GM23338 (cell line): ENCODE results near the gene PDE4B. TPM values are rescaled to one million over a fixed set of nuclear protein-coding genes. Genes with fewer than 3 reads are reported as not detected.

Source experiments
- ATAC-seq: fragments of 200-7000 bp; cut with Tn5 transposase; 3 replicates; pipeline ENCODE4 v1.9.1; 2020
- DNase-seq: peaks from one replicate; pipeline ENCODE4 v3.0.0-alpha.2; 2015; ENCODE audit warnings: low spot score
- H2AFZ ChIP-seq: fragments of 200-600 bp; sonication (generic); 2 replicates; pipeline ENCODE4 v1.8.0; 2016; ENCODE audit warnings: antibody characterized with exemption, mild to moderate bottlenecking, moderate library complexity
- H3F3A ChIP-seq: fragments of 200-600 bp; sonication (generic); replicated peaks from 2 replicates; pipeline ENCODE4 v1.8.0; 2017; ENCODE audit warnings: antibody characterized with exemption, mixed run types, low read depth
- H3K27ac ChIP-seq: fragments of 200-600 bp; sonication (generic); 2 replicates; pipeline ENCODE4 v1.6.1; 2016; ENCODE audit warnings: low read depth
- H3K27me3 ChIP-seq: fragments of 200-600 bp; sonication (generic); 2 replicates; pipeline ENCODE4 v1.8.0; 2016; ENCODE audit warnings: mild to moderate bottlenecking, mixed run types, moderate library complexity; ENCODE audit not compliant: insufficient read depth
- H3K36me3 ChIP-seq: fragments of 200-600 bp; sonication (generic); 2 replicates; pipeline ENCODE4 v1.8.0; 2016; ENCODE audit warnings: mild to moderate bottlenecking; ENCODE audit not compliant: insufficient read depth
- H3K4me1 ChIP-seq: fragments of 200-600 bp; sonication (generic); 2 replicates; pipeline ENCODE4 v1.8.0; 2016; ENCODE audit warnings: mild to moderate bottlenecking, moderate library complexity; ENCODE audit not compliant: insufficient read depth
- H3K4me2 ChIP-seq: fragments of 200-600 bp; sonication (generic); 2 replicates; pipeline ENCODE4 v1.7.1; 2017; ENCODE audit warnings: mixed run types
- H3K4me3 ChIP-seq: fragments of 200-600 bp; sonication (generic); 2 replicates; pipeline ENCODE4 v1.6.1; 2016; ENCODE audit warnings: mixed run types
- H3K79me2 ChIP-seq: fragments of 200-600 bp; sonication (generic); replicated peaks from 2 replicates; pipeline ENCODE4 v1.8.0; 2017; ENCODE audit warnings: mild to moderate bottlenecking; ENCODE audit not compliant: insufficient read depth
- H3K9me2 ChIP-seq: fragments of 200-600 bp; sonication (generic); 2 replicates; pipeline ENCODE4 v1.8.0; 2017; ENCODE audit not compliant: insufficient read depth
- H4K20me1 ChIP-seq: fragments of 200-600 bp; sonication (generic); replicated peaks from 2 replicates; pipeline ENCODE4 v1.8.0; 2017; ENCODE audit warnings: mild to moderate bottlenecking; ENCODE audit not compliant: insufficient read depth
- H3K27ac Mint-ChIP-seq: 2 replicates; pipeline ENCODE4 v1.8.0; 2020; ENCODE audit warnings: inconsistent platforms, mild to moderate bottlenecking, moderate library complexity, mixed read lengths
- H3K27me3 Mint-ChIP-seq: 3 replicates; pipeline ENCODE4 v1.8.0; 2022; ENCODE audit warnings: low read depth, mild to moderate bottlenecking, moderate library complexity, mixed read lengths, inconsistent platforms; ENCODE audit not compliant: insufficient read depth, poor library complexity
- H3K36me3 Mint-ChIP-seq: 3 replicates; pipeline ENCODE4 v1.8.0; 2021; ENCODE audit warnings: low read depth, mild to moderate bottlenecking, inconsistent platforms, moderate library complexity, mixed read lengths
- H3K4me1 Mint-ChIP-seq: 3 replicates; pipeline ENCODE4 v1.8.0; 2020; ENCODE audit warnings: mild to moderate bottlenecking, inconsistent platforms, mixed read lengths
- H3K4me3 Mint-ChIP-seq: 3 replicates; pipeline ENCODE4 v1.8.0; 2021; ENCODE audit warnings: moderate library complexity, mild to moderate bottlenecking, inconsistent platforms, mixed read lengths
- H3K9me3 Mint-ChIP-seq: 3 replicates; pipeline ENCODE4 v1.8.0; 2020; ENCODE audit warnings: moderate library complexity, mild to moderate bottlenecking, inconsistent platforms, mixed read lengths
- CREB1 ChIP-seq: fragments of 250-450 bp; sonication (Bioruptor Pico); IDR thresholded peaks from 2 replicates; pipeline ENCODE4 v1.5.0; 2020; ENCODE audit warnings: low read depth, mild to moderate bottlenecking, moderate library complexity
- EZH2phosphoT487 ChIP-seq: fragments of 200-600 bp; sonication (generic); IDR thresholded peaks from one replicate; pipeline ENCODE4 v1.8.1; 2018; ENCODE audit warnings: antibody characterized with exemption; ENCODE audit not compliant: unreplicated experiment
- JUNB ChIP-seq: IDR thresholded peaks from one replicate; pipeline ENCODE4 v1.6.1; 2016; ENCODE audit warnings: antibody characterized with exemption; ENCODE audit not compliant: unreplicated experiment
- NANOG ChIP-seq: IDR thresholded peaks from 2 replicates; pipeline ENCODE4 v1.6.1; 2016; ENCODE audit warnings: antibody characterized with exemption, borderline replicate concordance
- STAT1 ChIP-seq: IDR thresholded peaks from one replicate; pipeline ENCODE4 v1.6.1; 2016; ENCODE audit warnings: antibody characterized with exemption; ENCODE audit not compliant: unreplicated experiment
- ZNF114 ChIP-seq: fragments of 250-450 bp; sonication (Bioruptor Pico); IDR thresholded peaks from 2 replicates; pipeline ENCODE4 v1.5.0; 2020; ENCODE audit warnings: mild to moderate bottlenecking, moderate library complexity
- ZNF331 ChIP-seq: fragments of 250-450 bp; sonication (Bioruptor Pico); IDR thresholded peaks from 2 replicates; pipeline ENCODE4 v1.5.0; 2020; ENCODE audit warnings: low read depth, mild to moderate bottlenecking, moderate library complexity
- polyA plus RNA-seq: library from polyadenylated mRNA; unstranded; fragments of >200 nt; fragmentation: Nextera tagmentation; extraction: Ambion mirVana; gene quantifications from 2 replicates; pipeline ENCODE4 v1.2.1, GENCODE V29; 2016
- total RNA-seq: library from RNA; depleted of rRNA; stranded (reverse); fragments of >200 nt; shearing (Covaris generic); gene quantifications from 2 replicates; pipeline ENCODE4 v1.2.3, GENCODE V29; 2014
- TF ChIP-seq, protein P1 (sequence below): IDR thresholded peaks from 2 replicates; pipeline ENCODE4 v1.6.1; 2016; ENCODE audit warnings: antibody characterized with exemption
- TF ChIP-seq, protein P2 (sequence below): fragments of 250-450 bp; sonication (Bioruptor Pico); IDR thresholded peaks from 2 replicates; pipeline ENCODE4 v1.5.0; 2020; ENCODE audit warnings: mild to moderate bottlenecking, moderate library complexity
- TF ChIP-seq, protein P3 (sequence below): IDR thresholded peaks from one replicate; pipeline ENCODE4 v1.6.1; 2018; ENCODE audit warnings: antibody characterized with exemption; ENCODE audit not compliant: unreplicated experiment

The PDE4B gene
- total and polyA plus RNA-seq, 2 experiments from 2014 or later: 14.0 to 25.6 TPM

DNA sequence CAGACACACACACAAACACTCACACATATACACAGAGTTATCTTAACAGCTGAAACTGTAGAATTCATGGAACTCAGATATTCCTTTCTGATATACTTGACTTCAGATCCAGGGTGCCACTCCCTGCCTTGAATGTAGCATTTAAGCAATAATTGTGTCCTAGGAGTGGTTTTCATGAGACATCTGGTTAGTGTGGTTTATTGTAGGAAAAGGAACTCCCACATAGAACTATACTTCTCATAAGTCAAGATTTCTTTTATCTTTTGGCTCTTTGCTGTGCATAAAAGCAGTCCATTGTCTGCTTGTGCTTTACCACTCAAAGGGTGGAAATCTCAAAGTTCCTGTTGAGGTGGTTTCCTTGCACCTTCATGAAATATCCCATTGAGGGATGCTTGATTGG, 468.7 kb downstream of the PDE4B start:
- peaks cover 6% of the 10 kb centered on the region for H3K27me3 Mint-ChIP-seq
- H3K27me3 ChIP-seq: no peaks in the 10 kb centered on the region
- no peak overlapping the region for H3K4me2 ChIP-seq
- DNase-seq (no peak), ATAC-seq (no peak)
- H3F3A ChIP-seq: no peaks in the 10 kb centered on the region
- no peak overlapping the region for H3K27ac ChIP-seq
- peaks cover 26% of the 10 kb centered on the region for H3K4me1 ChIP-seq
- TF ChIP-seq, protein P1, sequence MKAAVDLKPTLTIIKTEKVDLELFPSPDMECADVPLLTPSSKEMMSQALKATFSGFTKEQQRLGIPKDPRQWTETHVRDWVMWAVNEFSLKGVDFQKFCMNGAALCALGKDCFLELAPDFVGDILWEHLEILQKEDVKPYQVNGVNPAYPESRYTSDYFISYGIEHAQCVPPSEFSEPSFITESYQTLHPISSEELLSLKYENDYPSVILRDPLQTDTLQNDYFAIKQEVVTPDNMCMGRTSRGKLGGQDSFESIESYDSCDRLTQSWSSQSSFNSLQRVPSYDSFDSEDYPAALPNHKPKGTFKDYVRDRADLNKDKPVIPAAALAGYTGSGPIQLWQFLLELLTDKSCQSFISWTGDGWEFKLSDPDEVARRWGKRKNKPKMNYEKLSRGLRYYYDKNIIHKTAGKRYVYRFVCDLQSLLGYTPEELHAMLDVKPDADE: no peak
- TF ChIP-seq, protein P2, sequence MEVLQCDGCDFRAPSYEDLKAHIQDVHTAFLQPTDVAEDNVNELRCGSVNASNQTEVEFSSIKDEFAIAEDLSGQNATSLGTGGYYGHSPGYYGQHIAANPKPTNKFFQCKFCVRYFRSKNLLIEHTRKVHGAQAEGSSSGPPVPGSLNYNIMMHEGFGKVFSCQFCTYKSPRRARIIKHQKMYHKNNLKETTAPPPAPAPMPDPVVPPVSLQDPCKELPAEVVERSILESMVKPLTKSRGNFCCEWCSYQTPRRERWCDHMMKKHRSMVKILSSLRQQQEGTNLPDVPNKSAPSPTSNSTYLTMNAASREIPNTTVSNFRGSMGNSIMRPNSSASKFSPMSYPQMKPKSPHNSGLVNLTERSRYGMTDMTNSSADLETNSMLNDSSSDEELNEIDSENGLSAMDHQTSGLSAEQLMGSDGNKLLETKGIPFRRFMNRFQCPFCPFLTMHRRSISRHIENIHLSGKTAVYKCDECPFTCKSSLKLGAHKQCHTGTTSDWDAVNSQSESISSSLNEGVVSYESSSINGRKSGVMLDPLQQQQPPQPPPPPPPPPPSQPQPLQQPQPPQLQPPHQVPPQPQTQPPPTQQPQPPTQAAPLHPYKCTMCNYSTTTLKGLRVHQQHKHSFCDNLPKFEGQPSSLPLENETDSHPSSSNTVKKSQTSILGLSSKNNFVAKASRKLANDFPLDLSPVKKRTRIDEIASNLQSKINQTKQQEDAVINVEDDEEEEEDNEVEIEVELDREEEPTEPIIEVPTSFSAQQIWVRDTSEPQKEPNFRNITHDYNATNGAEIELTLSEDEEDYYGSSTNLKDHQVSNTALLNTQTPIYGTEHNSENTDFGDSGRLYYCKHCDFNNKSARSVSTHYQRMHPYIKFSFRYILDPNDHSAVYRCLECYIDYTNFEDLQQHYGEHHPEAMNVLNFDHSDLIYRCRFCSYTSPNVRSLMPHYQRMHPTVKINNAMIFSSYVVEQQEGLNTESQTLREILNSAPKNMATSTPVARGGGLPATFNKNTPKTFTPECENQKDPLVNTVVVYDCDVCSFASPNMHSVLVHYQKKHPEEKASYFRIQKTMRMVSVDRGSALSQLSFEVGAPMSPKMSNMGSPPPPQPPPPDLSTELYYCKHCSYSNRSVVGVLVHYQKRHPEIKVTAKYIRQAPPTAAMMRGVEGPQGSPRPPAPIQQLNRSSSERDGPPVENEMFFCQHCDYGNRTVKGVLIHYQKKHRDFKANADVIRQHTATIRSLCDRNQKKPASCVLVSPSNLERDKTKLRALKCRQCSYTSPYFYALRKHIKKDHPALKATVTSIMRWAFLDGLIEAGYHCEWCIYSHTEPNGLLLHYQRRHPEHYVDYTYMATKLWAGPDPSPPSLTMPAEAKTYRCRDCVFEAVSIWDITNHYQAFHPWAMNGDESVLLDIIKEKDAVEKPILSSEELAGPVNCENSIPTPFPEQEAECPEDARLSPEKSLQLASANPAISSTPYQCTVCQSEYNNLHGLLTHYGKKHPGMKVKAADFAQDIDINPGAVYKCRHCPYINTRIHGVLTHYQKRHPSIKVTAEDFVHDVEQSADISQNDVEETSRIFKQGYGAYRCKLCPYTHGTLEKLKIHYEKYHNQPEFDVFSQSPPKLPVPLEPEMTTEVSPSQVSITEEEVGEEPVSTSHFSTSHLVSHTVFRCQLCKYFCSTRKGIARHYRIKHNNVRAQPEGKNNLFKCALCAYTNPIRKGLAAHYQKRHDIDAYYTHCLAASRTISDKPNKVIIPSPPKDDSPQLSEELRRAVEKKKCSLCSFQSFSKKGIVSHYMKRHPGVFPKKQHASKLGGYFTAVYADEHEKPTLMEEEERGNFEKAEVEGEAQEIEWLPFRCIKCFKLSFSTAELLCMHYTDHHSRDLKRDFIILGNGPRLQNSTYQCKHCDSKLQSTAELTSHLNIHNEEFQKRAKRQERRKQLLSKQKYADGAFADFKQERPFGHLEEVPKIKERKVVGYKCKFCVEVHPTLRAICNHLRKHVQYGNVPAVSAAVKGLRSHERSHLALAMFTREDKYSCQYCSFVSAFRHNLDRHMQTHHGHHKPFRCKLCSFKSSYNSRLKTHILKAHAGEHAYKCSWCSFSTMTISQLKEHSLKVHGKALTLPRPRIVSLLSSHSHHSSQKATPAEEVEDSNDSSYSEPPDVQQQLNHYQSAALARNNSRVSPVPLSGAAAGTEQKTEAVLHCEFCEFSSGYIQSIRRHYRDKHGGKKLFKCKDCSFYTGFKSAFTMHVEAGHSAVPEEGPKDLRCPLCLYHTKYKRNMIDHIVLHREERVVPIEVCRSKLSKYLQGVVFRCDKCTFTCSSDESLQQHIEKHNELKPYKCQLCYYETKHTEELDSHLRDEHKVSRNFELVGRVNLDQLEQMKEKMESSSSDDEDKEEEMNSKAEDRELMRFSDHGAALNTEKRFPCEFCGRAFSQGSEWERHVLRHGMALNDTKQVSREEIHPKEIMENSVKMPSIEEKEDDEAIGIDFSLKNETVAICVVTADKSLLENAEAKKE: no peak
- TF ChIP-seq EZH2phosphoT487 (no peak), JUNB (no peak), ZNF114 (CRISPR knock-in tag) (no peak), CREB1 (CRISPR knock-in tag) (no peak), STAT1 (no peak), NANOG (no peak), ZNF331 (CRISPR knock-in tag) (no peak)
- TF ChIP-seq, protein P3, sequence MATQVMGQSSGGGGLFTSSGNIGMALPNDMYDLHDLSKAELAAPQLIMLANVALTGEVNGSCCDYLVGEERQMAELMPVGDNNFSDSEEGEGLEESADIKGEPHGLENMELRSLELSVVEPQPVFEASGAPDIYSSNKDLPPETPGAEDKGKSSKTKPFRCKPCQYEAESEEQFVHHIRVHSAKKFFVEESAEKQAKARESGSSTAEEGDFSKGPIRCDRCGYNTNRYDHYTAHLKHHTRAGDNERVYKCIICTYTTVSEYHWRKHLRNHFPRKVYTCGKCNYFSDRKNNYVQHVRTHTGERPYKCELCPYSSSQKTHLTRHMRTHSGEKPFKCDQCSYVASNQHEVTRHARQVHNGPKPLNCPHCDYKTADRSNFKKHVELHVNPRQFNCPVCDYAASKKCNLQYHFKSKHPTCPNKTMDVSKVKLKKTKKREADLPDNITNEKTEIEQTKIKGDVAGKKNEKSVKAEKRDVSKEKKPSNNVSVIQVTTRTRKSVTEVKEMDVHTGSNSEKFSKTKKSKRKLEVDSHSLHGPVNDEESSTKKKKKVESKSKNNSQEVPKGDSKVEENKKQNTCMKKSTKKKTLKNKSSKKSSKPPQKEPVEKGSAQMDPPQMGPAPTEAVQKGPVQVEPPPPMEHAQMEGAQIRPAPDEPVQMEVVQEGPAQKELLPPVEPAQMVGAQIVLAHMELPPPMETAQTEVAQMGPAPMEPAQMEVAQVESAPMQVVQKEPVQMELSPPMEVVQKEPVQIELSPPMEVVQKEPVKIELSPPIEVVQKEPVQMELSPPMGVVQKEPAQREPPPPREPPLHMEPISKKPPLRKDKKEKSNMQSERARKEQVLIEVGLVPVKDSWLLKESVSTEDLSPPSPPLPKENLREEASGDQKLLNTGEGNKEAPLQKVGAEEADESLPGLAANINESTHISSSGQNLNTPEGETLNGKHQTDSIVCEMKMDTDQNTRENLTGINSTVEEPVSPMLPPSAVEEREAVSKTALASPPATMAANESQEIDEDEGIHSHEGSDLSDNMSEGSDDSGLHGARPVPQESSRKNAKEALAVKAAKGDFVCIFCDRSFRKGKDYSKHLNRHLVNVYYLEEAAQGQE: no peak
- no peaks in the 10 kb centered on the region for H3K79me2 ChIP-seq
- H4K20me1 ChIP-seq: no peaks in the 10 kb centered on the region
- H3K4me3 ChIP-seq: no peak overlapping the region
- H3K36me3 Mint-ChIP-seq: no peaks in the 10 kb centered on the region
- H3K27ac Mint-ChIP-seq: no peak overlapping the region
- H3K4me1 Mint-ChIP-seq: peaks cover 31% of the 10 kb centered on the region
- no peak overlapping the region for H3K4me3 Mint-ChIP-seq
- no peaks in the 10 kb centered on the region for H3K9me3 Mint-ChIP-seq
- 0 out of 2 replicates have a peak, but pooled peaks cover 4% of the 10 kb centered on the region for H3K9me2 ChIP-seq
- no peaks in the 10 kb centered on the region for H3K36me3 ChIP-seq
- no peak overlapping the region for H2AFZ ChIP-seq
